ENCODE data around the gene C3orf20. TPM values are rescaled to one million over a fixed set of nuclear protein-coding genes. Genes with fewer than 3 reads are reported as not detected.
"Not testable (repeated sequence)": the region's sequence is repeated elsewhere in the genome, so short reads cannot be mapped to it uniquely, and the experiment has no call there.

The C3orf20 gene
- polyA plus RNA-seq, 1 donor: 0.32 TPM

DNA sequence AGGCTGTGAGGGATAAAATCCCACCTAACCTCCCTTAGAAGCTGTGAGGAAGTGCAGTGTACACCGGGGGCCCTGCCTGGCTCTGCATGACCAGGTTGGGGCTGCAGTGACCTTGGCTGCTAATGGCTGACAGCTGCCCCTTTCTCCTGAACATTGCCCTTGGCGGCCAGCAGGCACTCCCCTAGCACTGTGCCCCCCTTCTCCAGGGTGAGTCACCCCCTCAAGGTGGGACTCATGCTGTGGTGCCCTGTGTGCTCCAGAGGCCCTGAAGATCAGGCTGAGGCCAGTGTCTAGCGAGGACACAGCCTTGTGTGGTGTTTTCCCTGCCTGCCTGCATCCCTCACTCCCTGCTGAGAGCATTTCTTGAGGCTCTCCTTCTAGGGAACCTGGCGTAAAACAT is 122.8 kb downstream of the C3orf20 start:
- DNase-seq: no peak

DNA sequence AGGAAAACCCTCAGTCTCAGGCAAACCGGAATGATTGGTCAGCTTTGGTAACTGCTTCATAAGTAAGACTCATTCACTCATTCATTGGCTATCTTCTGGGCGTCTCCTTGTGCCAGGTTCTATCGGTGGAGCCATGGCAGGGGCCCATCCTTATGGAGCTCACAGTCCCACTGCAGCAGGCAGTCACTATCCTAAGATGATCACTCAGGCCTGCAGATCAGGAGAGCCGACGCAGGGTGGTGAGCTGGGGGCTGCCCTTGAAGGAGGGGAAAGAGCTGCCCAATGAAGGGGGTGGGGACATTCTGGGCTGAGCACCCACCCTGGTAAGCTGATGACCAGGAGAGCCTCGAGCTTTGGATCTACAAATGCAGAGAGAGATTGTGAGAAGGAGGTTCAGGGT is 123.3 kb downstream of the C3orf20 start:
- no peak for DNase-seq

- DNase-seq: no peak
These were observed 124.2 kb downstream of the C3orf20 start for GRCh38 chr3:14799146-14799545.

DNA sequence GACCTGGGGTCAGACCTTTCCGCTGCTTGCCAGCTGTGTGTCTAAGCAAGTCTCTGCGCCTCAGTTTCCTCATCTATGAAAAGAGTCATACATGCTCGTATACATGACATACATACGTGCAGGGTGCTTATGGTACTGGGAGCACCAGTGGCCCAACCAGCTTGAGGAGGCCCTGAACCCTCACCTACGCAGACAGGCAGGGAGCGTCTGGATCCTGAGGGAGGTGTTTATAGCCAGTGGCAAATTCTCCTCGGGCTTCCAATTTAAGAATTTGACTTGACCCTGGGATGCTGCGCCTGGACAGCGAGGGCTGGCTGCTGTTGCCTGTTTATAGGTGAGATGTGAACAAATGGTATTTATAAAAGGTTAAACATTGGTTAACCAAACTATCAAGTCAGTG is 126.1 kb downstream of the C3orf20 start:
- DNase-seq: no peak

DNA sequence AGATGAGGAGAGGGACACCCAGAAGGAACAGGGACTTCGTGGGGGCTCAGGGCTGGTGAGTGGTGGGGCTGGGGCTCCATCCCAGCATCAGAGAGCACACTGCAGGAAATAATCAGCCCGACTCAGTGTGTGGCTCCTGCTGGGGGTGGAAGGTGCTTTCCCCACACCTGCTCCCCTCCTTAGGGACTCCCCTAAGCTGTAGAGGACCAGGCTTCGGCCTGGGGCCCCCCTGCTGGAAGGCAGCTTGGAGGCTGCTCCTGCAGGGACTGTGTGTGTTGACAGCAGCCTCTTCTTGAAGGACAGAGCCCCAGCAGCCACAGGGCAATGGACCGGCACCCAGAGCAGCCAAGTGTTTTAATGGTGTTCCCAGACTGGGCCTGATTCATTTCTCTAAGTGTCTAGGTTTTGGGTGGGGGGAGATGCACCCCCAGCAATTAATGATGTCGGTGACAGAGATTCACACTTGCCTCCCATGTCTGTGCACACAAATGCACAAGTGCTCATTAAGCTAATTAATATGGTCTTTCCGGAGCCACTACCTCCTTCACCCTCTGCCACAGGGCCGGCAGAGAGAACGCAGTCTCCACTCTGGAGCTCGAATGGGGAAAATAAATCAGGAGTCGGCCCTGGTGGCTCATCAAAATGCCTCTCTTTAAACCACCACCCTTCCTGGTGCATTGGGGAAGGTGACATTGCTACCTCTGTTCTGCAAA is 126.9 kb downstream of the C3orf20 start:
- no peak for DNase-seq

DNA sequence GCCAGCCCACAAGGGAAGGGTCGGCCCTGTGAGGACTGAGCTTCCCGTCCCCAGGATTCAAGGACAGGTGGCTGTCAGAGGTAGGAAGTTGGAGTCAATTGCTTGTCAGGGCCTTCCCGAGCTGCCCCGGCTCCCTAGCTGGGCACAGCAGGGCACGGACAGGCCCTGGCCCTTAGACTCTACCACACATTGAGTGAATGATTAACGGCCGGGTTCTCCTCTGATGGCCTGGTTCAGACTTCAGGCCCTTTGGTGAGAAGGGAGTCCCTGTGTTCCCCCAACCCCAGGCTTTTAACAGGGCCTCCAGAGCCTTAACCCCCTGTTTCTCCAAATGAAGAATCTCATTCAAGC is 127.4 kb downstream of the C3orf20 start:
- DNase-seq: no peak

- no peak for DNase-seq
These were observed 128.4 kb downstream of the C3orf20 start for GRCh38 chr3:14803101-14803980.

DNA sequence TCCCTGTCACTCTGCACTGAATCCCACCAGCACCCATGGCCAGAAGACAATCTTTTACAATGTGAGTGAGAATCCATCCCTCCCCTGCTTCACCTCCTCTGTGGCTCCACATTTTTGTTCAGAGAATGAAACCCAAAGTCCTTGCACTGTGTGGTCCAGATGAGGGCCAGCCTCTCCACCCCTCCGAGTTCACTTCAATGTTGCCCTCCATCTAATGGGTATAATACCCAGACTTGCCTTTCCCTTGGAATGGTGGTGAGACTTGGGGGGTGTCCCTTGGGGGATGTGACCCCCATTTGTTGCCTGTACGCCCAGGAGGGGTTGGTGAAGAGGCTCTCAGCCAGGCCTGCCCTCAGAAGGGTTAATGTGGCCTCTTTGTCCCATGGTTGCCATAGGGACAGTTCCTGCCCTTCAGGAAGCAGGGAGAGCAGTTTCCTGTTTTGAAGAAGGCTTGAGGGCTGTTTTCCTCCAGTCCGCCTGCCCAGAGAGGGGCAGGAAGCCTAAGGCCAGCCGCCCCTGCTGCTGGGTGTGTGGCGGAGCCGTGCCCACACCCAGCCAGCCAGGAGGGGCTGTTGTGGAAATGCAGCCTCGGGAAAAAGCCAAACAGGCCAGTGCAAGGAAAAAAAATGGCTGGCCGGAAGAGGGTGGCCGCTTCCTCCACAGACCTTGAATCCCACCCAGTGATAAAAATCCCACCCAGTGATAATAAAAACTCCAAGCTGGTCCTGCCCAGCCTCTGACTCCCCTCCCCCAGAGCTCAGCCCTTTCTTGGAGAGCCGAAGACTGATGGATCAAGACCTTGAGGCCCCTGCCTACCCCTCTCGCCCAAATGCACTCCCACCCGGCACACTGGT is 129.3 kb downstream of the C3orf20 start:
- no peak for DNase-seq

GRCh38 chr3:14804835-14805780 is 130.2 kb downstream of the C3orf20 start:
- DNase-seq: no peak

DNA sequence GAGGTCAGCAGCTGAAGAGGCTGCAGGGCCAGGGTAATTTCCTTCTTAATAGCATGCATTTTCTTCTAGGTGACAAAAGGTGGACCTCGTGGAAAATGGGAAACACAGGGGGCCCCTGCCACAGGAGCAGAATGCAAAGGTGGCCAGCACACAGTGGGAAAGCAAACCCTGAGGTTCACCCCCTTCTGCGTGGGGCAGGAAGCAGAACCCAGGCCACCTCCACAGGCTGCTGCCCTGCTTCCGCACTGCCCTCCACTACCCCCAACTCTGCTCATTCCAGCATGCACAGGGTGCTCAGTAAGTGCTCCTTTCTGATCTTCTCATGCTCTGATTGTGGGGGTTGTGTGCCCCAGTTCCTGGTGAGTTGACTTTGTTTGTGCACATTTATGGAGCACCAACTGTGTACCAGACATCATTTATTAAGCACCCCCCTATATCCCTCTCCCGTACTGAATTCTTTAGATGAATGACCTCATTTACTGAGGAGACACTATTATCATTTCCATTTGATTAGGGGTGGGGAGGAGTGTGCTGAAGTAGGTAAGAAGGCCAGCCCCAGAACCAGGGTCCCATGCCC is 131.1 kb downstream of the C3orf20 start:
- DNase-seq: no peak

DNA sequence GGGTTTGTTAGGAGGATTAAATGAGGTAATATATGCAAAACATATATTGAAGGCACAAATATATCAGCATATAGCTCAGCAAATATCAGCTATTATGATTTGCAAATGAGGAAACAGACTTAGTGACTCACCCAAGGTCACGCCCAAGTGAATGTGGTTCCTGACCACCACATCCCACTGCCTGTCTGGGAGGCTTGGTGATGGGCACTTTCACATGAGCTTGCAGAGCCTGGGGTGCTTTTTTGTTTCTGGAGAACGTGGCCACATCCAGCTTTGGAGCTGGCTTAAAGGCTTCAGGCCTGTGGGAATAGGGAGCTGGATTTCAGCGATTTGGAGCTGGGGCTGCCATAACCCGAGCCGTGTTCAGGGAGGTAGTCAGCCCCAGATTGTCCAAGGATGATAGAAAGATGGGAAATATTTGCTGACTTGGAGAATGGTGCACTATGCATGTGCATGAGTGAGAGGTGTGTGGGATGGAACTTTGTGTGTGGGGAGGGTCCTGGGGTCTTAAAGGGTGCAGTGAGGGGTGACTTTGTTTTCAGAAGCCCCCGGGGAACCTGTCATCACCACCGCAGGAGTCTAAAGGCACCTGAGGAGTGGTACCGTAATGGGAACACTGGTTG is 131.8 kb downstream of the C3orf20 start:
- DNase-seq: no peak

- no peak for DNase-seq
These were observed 133.1 kb downstream of the C3orf20 start for GRCh38 chr3:14808025-14808424.

GRCh38 chr3:14808502-14809266 is 133.7 kb downstream of the C3orf20 start:
- no peak for DNase-seq

DNA sequence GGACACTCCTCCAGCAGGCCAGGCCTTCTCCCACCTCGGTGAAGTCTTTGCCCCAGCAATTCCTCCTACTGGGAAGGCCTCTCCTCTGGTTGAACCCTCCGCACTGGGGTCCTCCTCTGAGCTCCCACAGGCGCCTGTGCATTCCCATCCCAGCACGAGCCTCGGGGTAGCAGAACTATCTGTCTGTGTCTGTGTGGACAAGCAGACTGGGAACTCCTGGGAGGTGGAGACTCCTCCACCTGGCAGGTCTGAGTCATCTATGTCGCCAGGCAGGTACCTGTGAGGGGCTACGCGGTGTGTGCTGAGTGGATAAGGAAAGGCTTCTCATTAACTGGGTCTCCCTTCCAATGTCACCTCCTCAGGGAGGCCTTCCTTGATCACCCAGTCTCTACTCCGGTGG is 134.7 kb downstream of the C3orf20 start:
- not testable (repeated sequence) for DNase-seq

DNA sequence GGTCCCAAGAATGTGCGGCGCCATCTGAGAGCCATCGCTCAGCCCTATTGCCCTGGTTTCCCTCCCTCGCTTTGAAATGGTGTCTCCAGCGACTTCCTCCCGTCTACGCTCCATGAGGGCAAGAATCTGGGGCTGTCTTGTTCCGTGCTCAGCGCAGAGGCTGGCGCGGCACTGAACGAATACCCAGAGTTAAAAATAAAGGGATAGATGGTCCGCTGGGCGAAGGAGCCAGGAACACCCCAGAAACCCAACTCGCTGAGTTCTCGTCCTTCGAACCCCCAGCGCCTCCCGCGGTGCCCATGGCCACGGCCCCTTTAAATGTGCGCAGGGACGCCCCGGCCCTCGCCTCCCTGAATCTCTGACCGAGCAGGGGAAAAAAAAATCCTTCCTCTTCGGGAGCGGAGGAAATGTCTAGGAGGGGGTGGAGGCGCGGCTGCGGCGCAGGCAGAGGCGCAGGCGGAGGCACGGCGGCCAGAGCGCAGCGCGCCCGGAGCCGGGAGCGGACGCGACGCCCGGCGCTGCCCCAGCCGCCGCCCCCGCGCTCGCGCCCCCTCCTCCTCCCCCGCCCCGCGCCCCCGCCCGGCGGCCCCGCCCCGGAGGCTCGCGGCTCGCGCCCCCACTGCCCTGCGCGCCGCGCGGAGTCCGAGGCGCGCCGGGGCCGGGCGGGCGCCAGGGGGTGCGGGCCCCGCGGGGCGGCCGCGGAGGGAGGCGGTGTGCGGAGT is 135.3 kb downstream of the C3orf20 start:
- DNase-seq: no peak

DNA sequence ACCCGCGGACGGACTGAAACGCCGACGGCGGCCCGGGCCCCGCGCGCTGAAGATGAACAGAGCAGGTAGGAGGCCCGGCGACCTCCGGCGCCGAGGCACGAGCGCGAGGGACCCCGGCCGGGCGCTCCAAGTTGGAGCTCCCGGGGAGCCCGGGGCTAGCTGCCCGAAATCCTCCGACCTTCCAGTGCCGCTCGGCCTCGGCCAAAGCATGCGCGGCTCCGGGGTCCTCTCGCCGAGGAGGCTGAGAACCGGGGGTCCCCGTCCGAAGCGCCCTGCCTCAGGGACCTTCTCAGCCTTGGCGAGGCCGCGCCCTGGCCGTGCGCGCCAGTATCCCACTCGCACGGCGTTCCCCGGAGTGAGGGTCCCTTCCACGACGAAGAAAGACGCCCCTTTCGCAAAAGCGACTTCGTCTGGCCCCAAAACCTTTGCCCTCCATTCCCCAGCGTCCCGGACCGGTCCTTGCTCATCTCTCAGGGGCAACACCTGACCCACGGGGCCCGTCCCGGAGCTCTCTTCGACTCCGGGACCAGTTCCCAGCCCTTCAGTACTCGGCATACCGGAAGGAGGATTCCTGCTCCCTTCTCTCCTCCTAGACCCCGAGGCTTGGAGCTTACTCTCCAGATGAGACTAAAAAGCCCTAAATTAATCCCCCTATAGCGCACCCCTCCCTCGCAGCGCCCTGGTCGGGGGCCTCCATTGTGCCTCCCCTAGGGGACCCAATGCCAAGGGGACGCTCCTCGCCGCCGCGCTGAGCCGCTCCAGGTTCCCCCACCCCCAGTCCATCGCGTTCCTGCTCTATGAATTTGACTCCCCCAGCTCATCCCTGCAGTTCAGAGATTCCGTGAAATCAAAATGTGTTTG is 136.1 kb downstream of the C3orf20 start:
- DNase-seq: no peak

GRCh38 chr3:14811684-14812083 is 136.7 kb downstream of the C3orf20 start:
- DNase-seq: no peak

- no peak for DNase-seq
These were observed 137.4 kb downstream of the C3orf20 start for GRCh38 chr3:14812196-14812790.
